Endodermal cell (in vitro differentiated cells): ENCODE data around the gene SKIC3. TPM values are rescaled to one million over a fixed set of nuclear protein-coding genes. Genes with fewer than 3 reads are reported as not detected.

Experiments used
- DNase-seq: peaks from one replicate; pipeline ENCODE4 v3.0.0-alpha.2; 2017
- H3K27ac ChIP-seq: 2 replicates; pipeline ENCODE4 v1.5.1; 2013; ENCODE audit warnings: mild to moderate bottlenecking, low read depth, low read length, moderate library complexity
- H3K27me3 ChIP-seq: 2 replicates; pipeline ENCODE4 v1.6.1; 2013; ENCODE audit warnings: mild to moderate bottlenecking, low read length, moderate library complexity; ENCODE audit not compliant: insufficient read depth, control insufficient read depth, poor library complexity, severe bottlenecking
- H3K36me3 ChIP-seq: 2 replicates; pipeline ENCODE4 v1.7.0; 2013; ENCODE audit warnings: mild to moderate bottlenecking, low read length, moderate library complexity; ENCODE audit not compliant: control insufficient read depth, insufficient read depth
- H3K4me1 ChIP-seq: one replicate; pipeline ENCODE4 v1.7.0; 2013; ENCODE audit warnings: low read length; ENCODE audit not compliant: control insufficient read depth, insufficient read depth
- H3K4me3 ChIP-seq: 2 replicates; pipeline ENCODE4 v1.5.1; 2013; ENCODE audit warnings: mild to moderate bottlenecking, low read length, moderate library complexity
- H3K9ac ChIP-seq: 2 replicates; pipeline ENCODE4 v1.6.1; 2013; ENCODE audit warnings: mild to moderate bottlenecking, low read length, moderate library complexity; ENCODE audit not compliant: poor library complexity, severe bottlenecking; ENCODE audit errors: extremely low read depth
- H3K9me3 ChIP-seq: 2 replicates; pipeline ENCODE4 v1.6.1; 2013; ENCODE audit warnings: mild to moderate bottlenecking, low read length, moderate library complexity; ENCODE audit not compliant: control insufficient read depth
- H3K27ac Mint-ChIP-seq: 2 replicates; pipeline ENCODE4 v1.8.0; 2020; ENCODE audit warnings: mixed read lengths
- H3K27me3 Mint-ChIP-seq: 2 replicates; pipeline ENCODE4 v1.8.0; 2021; ENCODE audit warnings: mild to moderate bottlenecking, mixed read lengths; ENCODE audit not compliant: insufficient read depth
- H3K36me3 Mint-ChIP-seq: 2 replicates; pipeline ENCODE4 v1.8.0; 2020; ENCODE audit warnings: low read depth, mixed read lengths
- H3K4me1 Mint-ChIP-seq: 2 replicates; pipeline ENCODE4 v1.8.0; 2020; ENCODE audit warnings: mixed read lengths
- H3K4me3 Mint-ChIP-seq: 2 replicates; pipeline ENCODE4 v1.8.0; 2020; ENCODE audit warnings: mild to moderate bottlenecking, moderate library complexity, mixed read lengths
- H3K9me3 Mint-ChIP-seq: 2 replicates; pipeline ENCODE4 v1.8.0; 2020; ENCODE audit warnings: mild to moderate bottlenecking, mixed read lengths
- WGBS, 2 experiments: methylation state at CpG; one replicate each; pipeline versions ENCODE4 v1.1.5 to v1.1.7; 2013; ENCODE audit warnings: missing lambda C conversion rate in 2 of 2, mixed read lengths in 1 of 2; ENCODE audit not compliant: insufficient coverage in 1 of 2, insufficient read length in 1 of 2; 5-methylcytosine and 5-hydroxymethylcytosine counted together
- total RNA-seq, 2 donors: library from RNA; stranded (reverse); fragmentation: NEBNext Ultra II Directional in 1 of 2; extraction: Animal tissue kit (Norgen Biotek cat#: 25700) in 1 of 2; gene quantifications; 2 replicates in 1 of 2; 3 replicates in 1 of 2; pipeline ENCODE4 v1.2.1, GENCODE V29; 2021
- TF ChIP-seq, protein P1 (sequence below): fragments of 200-600 bp; sonication (generic); conservative IDR thresholded peaks from 2 replicates; pipeline ENCODE4 v1.5.0; 2021; ENCODE audit warnings: antibody characterized with exemption, mild to moderate bottlenecking

SKIC3 gene
- total RNA-seq, 2 donors from 2014 or later, result 83.2 to 89.3 TPM

DNA sequence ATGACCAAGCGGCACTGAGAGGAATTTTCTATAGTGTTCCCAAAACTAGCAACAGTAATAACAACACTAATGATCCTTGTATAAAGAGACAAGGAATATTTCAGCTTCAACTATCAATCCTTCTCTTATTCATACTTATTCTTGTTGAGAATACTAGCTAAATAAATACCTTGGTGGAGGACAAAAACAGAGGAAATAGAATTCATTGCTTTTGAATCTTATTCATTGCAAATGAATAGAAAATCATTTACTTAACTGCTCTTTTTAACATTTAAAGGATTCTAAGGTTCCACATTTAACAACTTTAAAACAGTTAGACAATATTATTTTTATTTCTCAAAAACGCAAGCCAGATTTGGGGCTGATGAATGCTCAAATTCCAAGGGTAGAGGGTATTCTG, 22.4 kb downstream of the SKIC3 start:
- H3K27ac Mint-ChIP-seq, result peak overlapping the region; percentile 31
- no peak overlapping the region for H3K4me3 Mint-ChIP-seq
- 82% methylated on average over 2 of the region's 2 CpGs; no CpG with 5 or more reads in 1 of the 2 experiments for WGBS, 2 experiments
- Histone ChIP-seq H3K9ac (no peak overlapping the region), H3K36me3 (peaks cover 75% of the 10 kb centered on the region), H3K4me3 (no peak overlapping the region), H3K27ac (no peak overlapping the region), H3K27me3 (no peaks in the 10 kb centered on the region), H3K9me3 (no peaks in the 10 kb centered on the region), H3K4me1 (no peaks in the 10 kb centered on the region)
- H3K9me3 Mint-ChIP-seq, result no peaks in the 10 kb centered on the region
- no peak for DNase-seq
- H3K36me3 Mint-ChIP-seq, result peaks cover 48% of the 10 kb centered on the region
- no peaks in the 10 kb centered on the region for H3K27me3 Mint-ChIP-seq
- TF ChIP-seq, protein P1, sequence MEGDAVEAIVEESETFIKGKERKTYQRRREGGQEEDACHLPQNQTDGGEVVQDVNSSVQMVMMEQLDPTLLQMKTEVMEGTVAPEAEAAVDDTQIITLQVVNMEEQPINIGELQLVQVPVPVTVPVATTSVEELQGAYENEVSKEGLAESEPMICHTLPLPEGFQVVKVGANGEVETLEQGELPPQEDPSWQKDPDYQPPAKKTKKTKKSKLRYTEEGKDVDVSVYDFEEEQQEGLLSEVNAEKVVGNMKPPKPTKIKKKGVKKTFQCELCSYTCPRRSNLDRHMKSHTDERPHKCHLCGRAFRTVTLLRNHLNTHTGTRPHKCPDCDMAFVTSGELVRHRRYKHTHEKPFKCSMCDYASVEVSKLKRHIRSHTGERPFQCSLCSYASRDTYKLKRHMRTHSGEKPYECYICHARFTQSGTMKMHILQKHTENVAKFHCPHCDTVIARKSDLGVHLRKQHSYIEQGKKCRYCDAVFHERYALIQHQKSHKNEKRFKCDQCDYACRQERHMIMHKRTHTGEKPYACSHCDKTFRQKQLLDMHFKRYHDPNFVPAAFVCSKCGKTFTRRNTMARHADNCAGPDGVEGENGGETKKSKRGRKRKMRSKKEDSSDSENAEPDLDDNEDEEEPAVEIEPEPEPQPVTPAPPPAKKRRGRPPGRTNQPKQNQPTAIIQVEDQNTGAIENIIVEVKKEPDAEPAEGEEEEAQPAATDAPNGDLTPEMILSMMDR, result no peak
- H3K4me1 Mint-ChIP-seq, result peaks cover 13% of the 10 kb centered on the region

DNA sequence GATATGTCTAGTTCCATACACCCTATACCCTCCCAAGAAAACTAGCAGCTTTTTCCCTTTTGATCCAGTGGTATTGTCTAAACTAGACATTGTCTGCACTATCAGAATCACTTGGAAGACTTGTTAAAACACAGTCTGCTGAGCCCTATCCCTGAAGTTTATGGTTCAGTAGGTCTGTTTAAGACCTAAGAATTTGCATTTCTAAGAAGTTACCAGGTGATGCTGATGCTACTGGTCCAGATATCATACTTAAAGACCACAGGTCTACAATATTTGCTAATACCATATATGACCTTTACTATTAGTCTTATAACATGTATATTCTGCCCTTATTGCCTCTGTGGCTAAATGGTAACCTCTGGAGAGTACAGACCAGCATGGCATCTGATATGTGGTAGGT, 23.3 kb downstream of the SKIC3 start:
- no peak overlapping the region for H3K9ac ChIP-seq
- peaks cover 48% of the 10 kb centered on the region for H3K36me3 Mint-ChIP-seq
- peaks cover 13% of the 10 kb centered on the region for H3K4me1 Mint-ChIP-seq
- no peaks in the 10 kb centered on the region for H3K27me3 Mint-ChIP-seq
- no peaks in the 10 kb centered on the region for H3K4me1 ChIP-seq
- H3K36me3 ChIP-seq, result peaks cover 75% of the 10 kb centered on the region
- H3K27ac ChIP-seq, result no peak overlapping the region
- H3K9me3 ChIP-seq, result no peaks in the 10 kb centered on the region
- TF ChIP-seq, protein P1, result no peak
- H3K4me3 ChIP-seq, result no peak overlapping the region
- H3K4me3 Mint-ChIP-seq, result no peak overlapping the region
- H3K27me3 ChIP-seq, result no peaks in the 10 kb centered on the region
- H3K27ac Mint-ChIP-seq, result no peak overlapping the region
- no peaks in the 10 kb centered on the region for H3K9me3 Mint-ChIP-seq
- no peak for DNase-seq

DNA sequence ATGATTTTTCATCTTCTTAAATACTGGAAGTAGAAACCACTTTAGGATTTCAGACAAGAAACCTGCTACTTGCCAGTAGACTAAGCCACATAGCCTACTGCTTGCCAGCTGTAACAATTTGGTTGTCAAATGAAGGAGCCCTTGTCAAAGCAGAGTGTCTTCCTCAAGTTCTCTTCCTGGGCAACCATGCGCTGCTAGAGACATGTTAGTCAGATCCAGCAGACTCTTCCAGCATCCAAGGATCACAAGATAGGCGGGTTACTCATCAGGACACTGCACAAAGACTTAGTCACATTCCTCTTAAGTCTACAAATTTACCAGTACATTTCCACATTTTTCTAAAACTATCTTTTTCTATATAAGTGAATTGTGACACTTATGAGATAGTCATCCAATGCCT, 24.4 kb downstream of the SKIC3 start:
- no peak overlapping the region for H3K4me3 Mint-ChIP-seq
- DNase-seq, result no peak

More for the DNA sequence above, 24.4 kb downstream of the SKIC3 start:
- Mint-ChIP-seq H3K27me3 (no peaks in the 10 kb centered on the region), H3K9me3 (no peaks in the 10 kb centered on the region), H3K36me3 (peaks cover 49% of the 10 kb centered on the region), H3K4me1 (peaks cover 13% of the 10 kb centered on the region), H3K27ac (no peak overlapping the region)
- Histone ChIP-seq H3K4me1 (no peaks in the 10 kb centered on the region), H3K4me3 (no peak overlapping the region), H3K9ac (no peak overlapping the region), H3K9me3 (no peaks in the 10 kb centered on the region), H3K27me3 (no peaks in the 10 kb centered on the region), H3K27ac (no peak overlapping the region), H3K36me3 (peaks cover 73% of the 10 kb centered on the region)
- 83 to 97% methylated on average over 1 to 2 of the region's 2 CpGs for WGBS, 2 experiments
- TF ChIP-seq, protein P1, result no peak
